Left ventricle myocardium inferior (tissue), 1 donor: ENCODE measurements around the gene CHAC1. TPM values are rescaled to one million over a fixed set of nuclear protein-coding genes. Genes with fewer than 3 reads are reported as not detected.

ENCODE experiments used
- DNase-seq: peaks from one replicate; pipeline ENCODE4 v3.0.0-alpha.2; 2020
- H3K27ac ChIP-seq: fragments of 200-600 bp; replicated peaks from 2 replicates; pipeline ENCODE4 v1.8.0; 2021
- H3K27me3 ChIP-seq: fragments of 200-600 bp; 2 replicates; pipeline ENCODE4 v1.8.0; 2021; ENCODE audit warnings: low read depth
- H3K36me3 ChIP-seq: fragments of 200-600 bp; 2 replicates; pipeline ENCODE4 v1.8.0; 2021
- H3K4me1 ChIP-seq: fragments of 200-600 bp; 2 replicates; pipeline ENCODE4 v1.8.0; 2021
- H3K4me3 ChIP-seq: fragments of 200-600 bp; 2 replicates; pipeline ENCODE4 v1.8.0; 2021; ENCODE audit warnings: mild to moderate bottlenecking, moderate library complexity
- H3K9me3 ChIP-seq: fragments of 200-600 bp; replicated peaks from 2 replicates; pipeline ENCODE4 v1.8.0; 2021
- intact Hi-C: fragments of 100-400 bp; cut with micrococcal nuclease; formaldehyde crosslinking; loops from one replicate; pipeline ENCODE4 v1.11.0; 2022
- total RNA-seq: library from RNA; stranded (reverse); fragmentation: NEBNext Ultra II Directional; extraction: Animal tissue kit (Norgen Biotek cat#: 25700); gene quantifications from one replicate; pipeline ENCODE4 v1.2.1, GENCODE V29; 2021
- TF ChIP-seq, protein P1 (sequence below): fragments of 200-600 bp; IDR thresholded peaks from 2 replicates; pipeline ENCODE4 v1.8.0; 2021; ENCODE audit warnings: antibody characterized with exemption, mild to moderate bottlenecking, borderline replicate concordance
- donor health status: DM: no; HTN: yes; CAD: no; lungs with severe emphysema.

CHAC1 gene
- total RNA-seq, 1 donor from 2014 or later: 1.3 TPM

DNA sequence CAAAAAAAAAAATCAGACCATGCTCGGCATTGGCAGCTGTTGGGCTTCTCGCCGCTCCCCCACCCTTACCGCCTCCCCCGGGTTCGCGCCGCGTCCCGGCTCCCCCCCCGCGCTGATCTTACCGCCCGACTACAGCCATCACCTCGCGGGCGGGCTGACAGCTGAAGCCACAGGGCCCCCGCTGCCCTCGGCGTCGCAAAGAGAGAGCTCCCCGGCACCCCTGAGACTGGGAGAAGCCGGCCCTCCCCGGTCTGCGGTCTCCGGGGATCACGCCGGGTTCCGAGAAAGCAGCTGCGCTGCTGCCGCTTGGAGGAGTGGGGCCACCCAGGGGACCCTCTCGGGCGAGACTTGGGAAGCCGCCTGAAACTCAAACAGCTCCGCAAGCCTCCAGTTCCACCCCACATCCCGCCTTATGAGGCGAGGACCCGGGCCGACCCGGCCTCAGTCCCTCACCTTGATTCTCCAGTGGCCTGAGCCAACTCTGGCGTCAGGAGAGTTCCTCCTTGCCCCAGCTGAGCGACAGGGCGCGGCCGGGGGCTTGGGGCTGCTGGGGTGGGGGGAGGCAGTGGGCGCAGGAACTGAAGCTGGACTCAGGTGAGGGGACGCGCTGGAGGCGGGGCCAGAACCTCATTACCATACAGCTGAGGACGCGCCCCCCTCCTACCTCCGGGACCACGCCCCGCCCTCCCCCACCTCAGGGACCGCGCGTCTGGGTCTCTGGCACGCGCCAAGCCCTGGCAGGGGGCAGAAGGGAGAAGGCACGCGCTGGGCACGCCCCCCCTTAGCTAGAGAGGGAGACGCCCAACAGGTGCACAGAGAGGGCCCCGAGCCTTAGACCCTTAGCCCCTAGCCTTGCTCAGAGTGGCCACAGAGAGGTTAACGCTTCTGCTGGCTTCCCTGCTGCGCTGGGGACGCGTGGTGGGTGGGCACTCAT lies 25.1 kb upstream of the CHAC1 start:
- TF ChIP-seq, protein P1, sequence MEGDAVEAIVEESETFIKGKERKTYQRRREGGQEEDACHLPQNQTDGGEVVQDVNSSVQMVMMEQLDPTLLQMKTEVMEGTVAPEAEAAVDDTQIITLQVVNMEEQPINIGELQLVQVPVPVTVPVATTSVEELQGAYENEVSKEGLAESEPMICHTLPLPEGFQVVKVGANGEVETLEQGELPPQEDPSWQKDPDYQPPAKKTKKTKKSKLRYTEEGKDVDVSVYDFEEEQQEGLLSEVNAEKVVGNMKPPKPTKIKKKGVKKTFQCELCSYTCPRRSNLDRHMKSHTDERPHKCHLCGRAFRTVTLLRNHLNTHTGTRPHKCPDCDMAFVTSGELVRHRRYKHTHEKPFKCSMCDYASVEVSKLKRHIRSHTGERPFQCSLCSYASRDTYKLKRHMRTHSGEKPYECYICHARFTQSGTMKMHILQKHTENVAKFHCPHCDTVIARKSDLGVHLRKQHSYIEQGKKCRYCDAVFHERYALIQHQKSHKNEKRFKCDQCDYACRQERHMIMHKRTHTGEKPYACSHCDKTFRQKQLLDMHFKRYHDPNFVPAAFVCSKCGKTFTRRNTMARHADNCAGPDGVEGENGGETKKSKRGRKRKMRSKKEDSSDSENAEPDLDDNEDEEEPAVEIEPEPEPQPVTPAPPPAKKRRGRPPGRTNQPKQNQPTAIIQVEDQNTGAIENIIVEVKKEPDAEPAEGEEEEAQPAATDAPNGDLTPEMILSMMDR: no peak
- Histone ChIP-seq H3K9me3 (no peaks in the 10 kb centered on the region), H3K4me1 (peaks cover 77% of the 10 kb centered on the region), H3K4me3 (peak overlapping the region; percentile 77), H3K36me3 (peaks cover 17% of the 10 kb centered on the region), H3K27me3 (peaks cover 72% of the 10 kb centered on the region), H3K27ac (peak overlapping the region; percentile 92)
- DNase-seq: no peak
- intact Hi-C loops: no loop called here

DNA sequence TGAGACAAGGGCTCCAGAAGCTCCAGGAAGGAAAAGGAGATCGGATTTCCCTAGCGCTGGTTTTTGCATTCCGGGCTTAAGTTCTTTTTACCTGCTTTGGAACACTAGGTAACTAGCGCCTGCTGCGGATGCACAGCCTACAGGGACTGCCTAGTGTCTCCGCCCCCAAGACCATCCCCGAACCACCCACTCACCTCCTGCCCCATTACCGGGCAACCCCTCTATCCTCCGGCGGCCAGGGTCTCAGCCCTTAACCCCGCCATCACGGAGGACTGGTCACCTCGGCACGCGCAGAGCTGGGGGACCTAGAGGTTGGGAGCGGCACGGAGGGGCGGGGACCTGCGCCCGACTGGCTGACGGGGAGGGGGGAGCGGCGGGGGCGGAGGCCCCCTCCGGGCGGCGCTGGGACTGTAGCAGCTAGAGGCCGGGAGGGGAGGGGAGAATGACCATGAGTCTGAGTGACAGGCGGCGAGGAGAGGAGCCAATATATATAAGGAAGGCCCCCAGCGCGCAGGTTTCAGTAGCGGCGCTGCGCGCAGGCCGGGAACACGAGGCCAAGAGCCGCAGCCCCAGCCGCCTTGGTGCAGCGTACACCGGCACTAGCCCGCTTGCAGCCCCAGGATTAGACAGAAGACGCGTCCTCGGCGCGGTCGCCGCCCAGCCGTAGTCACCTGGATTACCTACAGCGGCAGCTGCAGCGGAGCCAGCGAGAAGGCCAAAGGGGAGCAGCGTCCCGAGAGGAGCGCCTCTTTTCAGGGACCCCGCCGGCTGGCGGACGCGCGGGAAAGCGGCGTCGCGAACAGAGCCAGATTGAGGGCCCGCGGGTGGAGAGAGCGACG lies 24.2 kb upstream of the CHAC1 start, which contains the start of gene DLL4:
TSS of gene DLL4 (plus strand) at position 520 of the 839 bp plus-strand sequence. CDS start 329 bp downstream, outside the sequence.
- intact Hi-C loops: no loop called here

DNA sequence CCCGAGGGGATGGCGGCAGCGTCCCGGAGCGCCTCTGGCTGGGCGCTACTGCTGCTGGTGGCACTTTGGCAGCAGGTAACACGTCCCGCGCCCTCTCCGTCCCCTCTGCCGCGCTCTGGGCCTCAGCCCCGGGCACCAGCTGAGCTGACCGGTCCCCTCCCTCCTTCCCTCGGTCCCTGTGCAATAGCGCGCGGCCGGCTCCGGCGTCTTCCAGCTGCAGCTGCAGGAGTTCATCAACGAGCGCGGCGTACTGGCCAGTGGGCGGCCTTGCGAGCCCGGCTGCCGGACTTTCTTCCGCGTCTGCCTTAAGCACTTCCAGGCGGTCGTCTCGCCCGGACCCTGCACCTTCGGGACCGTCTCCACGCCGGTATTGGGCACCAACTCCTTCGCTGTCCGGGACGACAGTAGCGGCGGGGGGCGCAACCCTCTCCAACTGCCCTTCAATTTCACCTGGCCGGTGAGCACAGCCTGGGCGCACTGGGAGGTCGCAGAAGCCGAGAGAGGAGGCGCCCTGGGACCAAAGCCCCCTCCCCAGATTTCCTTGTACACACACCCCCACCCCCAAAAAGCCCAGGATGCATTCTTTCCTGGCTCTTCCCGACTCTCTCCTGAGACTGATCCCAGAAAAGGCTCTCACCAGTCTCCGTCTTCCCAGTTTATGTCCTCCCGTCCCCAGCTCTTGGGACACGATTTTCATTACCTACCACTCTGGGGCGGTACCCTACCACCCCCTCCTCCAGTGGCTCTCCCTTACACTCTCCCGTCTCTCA lies 23.4 kb upstream of the CHAC1 start:
- TF ChIP-seq, protein P1: no peak
- H3K9me3 ChIP-seq: no peaks in the 10 kb centered on the region
- intact Hi-C loops: no loop called here
- H3K4me1 ChIP-seq: peaks cover 94% of the 10 kb centered on the region
- peak overlapping the region; percentile 77 for H3K4me3 ChIP-seq
- H3K27me3 ChIP-seq: peaks cover 72% of the 10 kb centered on the region
- peak; percentile 57 for DNase-seq
- peaks cover 24% of the 10 kb centered on the region for H3K36me3 ChIP-seq
- H3K27ac ChIP-seq: peak overlapping the region; percentile 92

More for the DNA sequence above, 24.2 kb upstream of the CHAC1 start, which contains the start of gene DLL4:
- Histone ChIP-seq H3K4me1 (peaks cover 86% of the 10 kb centered on the region), H3K36me3 (peaks cover 17% of the 10 kb centered on the region), H3K27ac (peak within 1 kb of the TSS; percentile 92), H3K4me3 (peak within 1 kb of the TSS; percentile 77), H3K9me3 (no peaks in the 10 kb centered on the region), H3K27me3 (peaks cover 72% of the 10 kb centered on the region)
- TF ChIP-seq, protein P1: peak; percentile 21
- DNase-seq: peak; percentile 67

DNA sequence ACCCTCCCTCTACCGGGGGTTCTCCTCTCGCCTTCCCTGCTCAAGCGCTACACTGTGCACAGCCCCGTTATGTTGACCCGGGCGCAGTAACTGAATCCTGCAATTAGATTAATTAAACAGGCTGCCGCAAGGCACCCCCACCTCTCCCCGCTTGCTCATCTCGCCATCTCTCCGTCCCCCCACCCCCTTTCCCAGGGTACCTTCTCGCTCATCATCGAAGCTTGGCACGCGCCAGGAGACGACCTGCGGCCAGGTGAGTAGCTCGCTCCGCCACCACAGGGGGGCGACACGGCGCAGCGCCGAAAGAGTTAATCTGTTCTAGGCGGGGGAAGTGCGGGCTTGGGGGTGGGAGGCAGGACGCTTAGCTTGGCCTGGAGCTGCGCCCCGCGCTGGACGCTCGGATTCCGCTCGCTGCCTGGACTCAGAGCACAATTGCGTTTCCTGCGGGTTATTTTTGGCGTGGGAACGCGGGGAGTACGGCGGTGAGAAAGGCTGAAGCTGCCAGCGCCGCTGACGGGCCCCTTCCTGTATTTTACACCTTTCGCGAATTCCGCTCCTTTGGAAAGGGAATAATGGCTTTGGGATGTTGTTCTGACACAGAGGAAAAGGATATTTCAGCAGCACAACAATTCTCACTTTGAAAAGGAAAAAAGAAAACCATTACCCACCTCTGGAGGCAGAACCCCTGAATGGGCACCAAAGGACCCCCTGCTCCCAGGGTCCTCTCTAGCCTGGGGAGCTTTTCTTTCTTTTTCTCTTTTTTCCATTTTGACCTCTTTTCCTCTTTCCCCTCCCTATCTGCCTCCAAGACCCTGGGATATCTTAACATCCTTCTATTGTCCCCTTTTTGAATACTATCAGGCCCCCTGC lies 22.6 kb upstream of the CHAC1 start:
- intact Hi-C loops: no loop called here
- Histone ChIP-seq H3K4me3 (peak overlapping the region; percentile 77), H3K27ac (peak overlapping the region; percentile 92), H3K9me3 (no peaks in the 10 kb centered on the region), H3K27me3 (peaks cover 67% of the 10 kb centered on the region), H3K36me3 (peaks cover 32% of the 10 kb centered on the region), H3K4me1 (peaks cover 100% of the 10 kb centered on the region)
- peak; percentile 70 for DNase-seq
- TF ChIP-seq, protein P1: peak; percentile 63
